ENCODE data around the gene PHOSPHO1. TPM values are rescaled to one million over a fixed set of nuclear protein-coding genes. Genes with fewer than 3 reads are reported as not detected.
"Not testable (repeated sequence)": the region's sequence is repeated elsewhere in the genome, so short reads cannot be mapped to it uniquely, and the experiment has no call there.

Gene PHOSPHO1
- total RNA-seq: under 1 TPM; 0.31 to 0.41 TPM
- long read RNA-seq, partial matches to known transcripts: 0 of 1 reads
- long read RNA-seq, other reads (novel, unspliced or antisense): 0 of 1 reads

DNA sequence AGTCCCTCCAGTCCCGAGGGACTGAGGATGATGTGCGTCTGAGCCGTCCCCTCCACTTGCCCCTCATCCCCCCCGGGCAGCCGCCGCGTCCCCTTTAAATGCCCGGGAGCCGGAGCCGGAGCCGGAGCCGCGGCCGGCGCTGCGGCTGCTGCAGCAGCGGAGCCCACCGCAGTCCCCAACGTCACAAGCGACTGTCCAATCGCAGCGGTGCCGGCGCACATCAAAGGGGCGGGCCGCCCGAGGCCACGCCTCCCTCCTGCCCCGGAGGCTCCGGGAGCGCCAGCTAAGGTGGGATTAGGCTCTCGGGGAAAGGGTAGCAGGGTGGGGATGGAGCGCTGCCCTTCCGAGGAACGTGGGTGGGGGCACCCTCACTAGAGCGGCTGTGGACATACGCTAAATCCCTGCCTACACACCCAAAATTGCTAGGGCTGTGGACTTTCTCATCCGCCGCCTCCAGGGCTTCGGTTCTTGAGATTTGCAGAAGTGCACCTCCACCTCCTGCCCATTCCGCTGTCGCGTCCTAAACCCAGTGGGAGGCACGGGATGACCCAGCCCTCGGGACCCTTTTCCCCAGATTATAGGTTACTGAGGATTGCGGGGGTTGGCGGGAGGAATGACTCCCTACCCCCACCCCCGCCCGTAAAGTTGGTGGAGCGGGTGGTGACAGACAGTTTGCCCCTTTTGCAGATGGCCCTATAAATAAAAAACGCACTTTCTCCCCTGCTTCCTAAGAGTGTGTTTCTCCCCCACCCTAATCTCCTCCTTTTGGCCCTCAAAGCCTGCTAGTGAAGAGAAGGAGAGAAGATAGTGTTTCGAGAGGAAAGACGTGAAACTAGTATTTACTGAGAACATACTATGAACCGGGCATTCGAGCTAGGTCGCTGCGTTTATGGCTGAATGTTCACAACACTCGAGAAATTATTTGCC, at the start of gene PHOSPHO1:
TSS of gene PHOSPHO1 (minus strand) at position 152 of the 927 bp plus-strand sequence. CDS start 4,096 bp downstream, outside the sequence.
- peak; percentile 91 for DNase-seq
- peak; percentile 97 for ATAC-seq
- intact Hi-C loops (cut with DNase I): loop anchor here in 1 of 2 donors (5.0 kb wide), 1 partner anchor 61 kb away; no protein-coding TSS in a partner anchor

DNA sequence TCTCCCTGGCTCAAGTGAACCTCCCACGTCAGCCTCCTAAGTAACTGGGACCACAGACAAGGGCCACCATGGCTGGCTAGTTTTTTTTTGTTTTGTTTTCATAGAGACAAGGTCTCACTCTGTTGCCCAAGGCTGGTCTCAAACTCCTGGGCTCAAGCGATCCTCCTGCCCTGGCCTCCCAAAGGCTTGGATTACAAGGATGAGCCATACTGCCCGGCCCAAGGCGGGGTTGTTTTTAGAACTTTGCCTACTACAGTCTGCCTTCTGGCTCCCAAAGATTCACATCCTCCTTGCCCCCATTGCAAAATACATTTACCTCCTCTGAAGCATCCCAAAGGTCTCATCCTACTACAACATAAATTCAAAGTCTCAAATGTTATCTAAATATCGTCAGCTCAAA, 49.5 kb upstream of the PHOSPHO1 start:
- ATAC-seq: no peak
- DNase-seq: no peak
- intact Hi-C loops (cut with DNase I): no loop called here

DNA sequence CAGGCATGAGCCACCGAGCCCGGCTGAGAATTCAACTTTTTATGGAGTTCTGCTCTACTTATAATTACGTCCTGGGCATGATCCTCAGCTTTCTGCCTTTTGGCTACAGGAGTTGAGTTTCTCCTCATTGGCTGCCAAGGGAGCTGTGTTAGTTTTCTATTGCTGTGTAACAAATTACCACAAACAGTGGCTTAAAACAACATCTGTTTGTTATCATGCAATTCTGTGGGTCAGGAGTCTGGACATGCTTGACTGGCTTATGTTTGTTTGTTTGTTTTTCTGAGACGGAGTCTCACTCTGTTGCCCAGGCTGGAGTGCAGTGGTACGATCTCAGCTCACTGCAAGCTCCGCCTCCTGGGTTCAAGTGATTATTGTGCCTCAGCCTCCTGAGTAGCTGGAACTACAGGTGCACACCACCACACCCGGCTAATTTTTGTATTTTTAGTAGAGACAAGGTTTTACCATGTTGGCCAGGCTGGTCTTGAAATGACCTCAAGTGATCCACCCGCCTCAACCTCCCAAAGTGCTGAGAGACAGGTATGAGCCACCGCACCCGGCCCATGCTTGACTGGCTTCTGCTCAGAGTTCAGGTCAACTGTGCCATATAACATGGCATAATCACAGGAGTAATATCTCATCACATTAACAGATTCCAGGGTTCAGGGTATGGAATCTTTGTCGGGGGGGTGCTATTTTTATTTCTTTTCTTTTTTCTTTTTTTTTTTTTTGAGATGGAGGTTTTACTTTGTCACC, 48.9 kb upstream of the PHOSPHO1 start:
- DNase-seq; ATAC-seq; intact Hi-C loops (cut with DNase I): not testable (repeated sequence)

- intact Hi-C loops (cut with DNase I): no loop called here
- ATAC-seq: no peak
- no peak for DNase-seq
Measured at GRCh38 chr17:49278076-49278475, 47.5 kb upstream of the PHOSPHO1 start.

GRCh38 chr17:49277638-49278037, 47.1 kb upstream of the PHOSPHO1 start:
- intact Hi-C loops (cut with DNase I): no loop called here
- ATAC-seq (no peak), DNase-seq (no peak)

DNA sequence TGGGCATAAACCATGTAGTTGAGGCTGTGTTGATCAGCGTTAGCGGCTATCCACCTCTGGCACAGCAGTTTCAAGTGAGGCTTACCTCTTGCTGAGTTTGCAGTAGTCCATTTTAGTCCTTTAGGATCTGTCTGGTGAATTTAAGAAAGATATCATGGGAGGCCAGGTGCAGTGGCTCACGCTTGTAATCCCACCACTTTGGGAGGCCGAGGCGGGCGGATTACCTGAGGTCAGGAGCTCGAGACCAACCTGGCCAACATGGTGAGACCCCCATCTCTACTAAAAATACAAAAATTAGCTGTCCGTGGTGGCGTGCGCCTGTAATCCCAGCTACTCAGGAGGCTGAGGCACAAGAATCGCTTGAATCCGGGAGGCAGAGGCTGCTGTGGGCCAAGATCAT, 45.4 kb upstream of the PHOSPHO1 start:
- intact Hi-C loops (cut with DNase I); ATAC-seq; DNase-seq: not testable (repeated sequence)

DNA sequence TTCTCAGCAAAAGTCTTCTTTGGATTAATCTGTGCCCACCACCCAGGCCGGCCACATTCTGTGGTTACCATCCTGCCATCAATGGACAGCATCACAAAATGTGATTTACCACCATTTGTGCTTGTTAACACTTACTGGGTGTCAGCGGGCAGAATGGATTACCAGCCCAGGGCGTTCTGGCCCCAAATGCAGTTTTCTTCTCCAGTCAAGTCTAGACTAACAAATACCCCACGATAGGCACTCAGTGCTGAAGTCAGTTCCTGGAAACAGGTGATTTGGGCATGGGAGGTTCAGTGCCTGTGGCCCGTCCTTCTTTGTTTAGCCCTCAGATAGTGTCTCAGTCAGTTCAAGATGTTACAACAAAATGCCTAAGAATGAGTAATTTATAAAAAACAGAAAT, 38.8 kb upstream of the PHOSPHO1 start:
- DNase-seq: no peak
- ATAC-seq: no peak
- intact Hi-C loops (cut with DNase I): no loop called here

DNA sequence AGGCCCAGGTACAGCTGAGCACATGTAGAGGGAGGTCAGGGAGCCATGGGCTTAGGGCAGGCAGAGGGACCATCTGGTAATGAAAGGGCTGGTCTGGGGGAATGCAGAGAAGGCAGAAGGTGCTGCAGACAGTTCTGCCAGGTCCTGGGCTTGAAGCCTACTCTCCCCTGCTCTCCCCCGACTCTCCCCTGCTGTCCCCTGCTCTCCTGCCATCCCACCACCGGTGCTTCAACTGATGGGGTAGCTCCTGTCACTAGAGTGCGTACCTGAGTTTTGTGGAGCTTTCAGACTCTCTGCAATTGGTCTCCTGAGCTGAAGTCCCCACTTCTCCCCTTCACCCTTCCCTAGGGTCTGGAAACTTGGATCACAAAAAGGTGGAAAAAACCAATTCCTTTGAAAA, 37.3 kb upstream of the PHOSPHO1 start:
- intact Hi-C loops (cut with DNase I): no loop called here
- ATAC-seq (no peak), DNase-seq (no peak)

GRCh38 chr17:49266233-49266632, 35.6 kb upstream of the PHOSPHO1 start:
- ATAC-seq (no peak), DNase-seq (no peak)
- intact Hi-C loops (cut with DNase I): no loop called here

- DNase-seq; intact Hi-C loops (cut with DNase I); ATAC-seq: not testable (repeated sequence)
Measured at GRCh38 chr17:49261540-49261939, 31.0 kb upstream of the PHOSPHO1 start.

DNA sequence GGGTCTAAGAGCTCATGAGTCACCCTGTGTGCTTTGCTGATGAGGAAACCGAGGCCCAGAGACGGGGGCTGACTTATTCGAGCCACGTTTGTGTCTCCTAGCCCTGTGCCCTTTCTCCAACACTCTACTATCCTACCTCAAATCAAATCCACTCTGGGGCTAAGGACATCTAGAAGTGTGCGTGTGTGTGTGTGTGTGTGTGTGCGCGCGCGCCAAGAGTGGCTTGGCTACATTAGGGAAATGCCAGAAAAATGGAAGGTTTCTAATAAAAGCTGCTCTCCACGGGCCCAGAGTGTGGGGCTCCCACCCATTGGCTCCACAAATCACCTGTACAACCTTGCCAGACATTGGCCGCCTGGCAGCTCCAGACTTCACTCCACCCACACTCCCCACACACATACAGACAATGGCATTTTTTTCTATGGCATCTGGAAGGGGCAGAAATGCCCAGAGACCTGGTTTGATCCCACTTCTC, 30.3 kb upstream of the PHOSPHO1 start:
- ATAC-seq (no peak), DNase-seq (no peak)
- intact Hi-C loops (cut with DNase I): no loop called here

DNA sequence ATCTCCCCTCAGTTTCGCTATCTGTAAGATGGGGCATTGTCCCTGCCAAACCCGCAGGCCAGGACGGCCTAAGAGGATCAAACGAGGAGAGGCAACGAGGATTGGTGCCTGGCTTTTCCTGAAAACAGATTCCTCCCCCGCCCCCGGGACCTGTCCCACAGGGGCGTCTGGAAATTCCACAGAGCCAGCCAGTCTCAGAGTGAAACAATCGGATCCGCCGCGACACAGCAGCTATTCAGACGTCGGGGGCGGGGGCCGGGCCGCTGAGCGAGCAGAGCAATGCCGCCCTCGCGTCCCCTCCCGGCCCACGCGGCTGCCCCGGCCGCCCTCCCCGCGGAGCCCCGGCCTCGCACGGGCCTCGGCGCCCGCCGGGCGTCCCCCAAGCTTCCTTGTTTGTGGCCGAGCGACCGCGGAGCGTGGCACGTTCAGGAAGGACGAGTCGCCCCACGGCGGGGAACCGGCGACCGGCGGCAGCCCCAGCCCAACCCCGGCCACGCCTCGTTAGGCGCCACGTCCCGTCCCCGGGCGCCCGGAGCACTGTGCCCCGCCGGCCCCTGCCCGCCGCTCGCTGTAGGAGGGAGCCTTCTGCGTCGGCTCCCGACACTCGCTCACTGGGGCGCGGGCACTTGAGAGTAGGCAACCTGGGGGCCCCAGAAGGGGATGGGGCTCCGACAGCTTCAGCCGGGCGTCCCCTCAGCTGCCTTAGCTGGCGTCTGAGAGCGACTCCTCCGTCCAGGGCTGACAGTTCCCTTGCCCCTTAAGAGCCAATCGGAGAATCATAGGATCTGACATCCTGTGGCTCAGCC, 29.6 kb upstream of the PHOSPHO1 start:
- ATAC-seq (peak; percentile 85 to 87), DNase-seq (peak; percentile 81)
- intact Hi-C loops (cut with DNase I): no loop called here

GRCh38 chr17:49259663-49260010, 29.1 kb upstream of the PHOSPHO1 start:
- intact Hi-C loops (cut with DNase I): no loop called here
- DNase-seq: peak; percentile 38

GRCh38 chr17:49258394-49258793, 27.8 kb upstream of the PHOSPHO1 start:
- ATAC-seq (no peak), DNase-seq (no peak)
- intact Hi-C loops (cut with DNase I): no loop called here

More at GRCh38 chr17:49259663-49260010, 29.1 kb upstream of the PHOSPHO1 start:
- ATAC-seq: peak; percentile 24 to 49

GRCh38 chr17:49255125-49255524, 24.5 kb upstream of the PHOSPHO1 start:
- no peak for DNase-seq
- no peak for ATAC-seq
- intact Hi-C loops (cut with DNase I): no loop called here

- ATAC-seq (no peak), DNase-seq (no peak)
- intact Hi-C loops (cut with DNase I): no loop called here
Measured at GRCh38 chr17:49254066-49254465, 23.5 kb upstream of the PHOSPHO1 start.

DNA sequence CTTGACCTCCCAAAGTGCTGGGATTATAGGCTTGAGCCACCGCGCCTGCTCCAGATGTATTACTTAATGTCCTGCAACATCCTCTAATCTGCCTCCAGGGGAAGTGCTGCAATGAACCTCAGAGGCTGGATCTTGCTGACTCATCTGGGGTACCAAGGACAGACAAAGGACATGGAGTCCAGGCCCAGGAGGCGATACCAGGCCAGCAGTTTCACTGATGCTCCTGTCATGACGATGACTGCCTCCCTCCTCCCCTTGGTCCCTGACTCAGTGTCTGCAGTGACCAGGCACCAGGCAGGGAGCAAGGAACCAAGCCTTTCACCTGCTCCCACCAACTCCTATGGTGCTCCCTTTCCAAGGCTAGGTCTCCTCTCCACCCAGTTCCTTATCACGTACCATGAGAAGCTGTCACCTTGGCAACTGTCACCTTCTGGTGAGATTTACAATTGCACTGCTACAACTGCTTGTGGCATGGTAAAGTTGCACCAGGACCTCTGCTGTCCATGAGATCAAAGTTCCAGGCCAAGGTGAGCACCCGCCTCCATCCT, 21.6 kb upstream of the PHOSPHO1 start:
- DNase-seq (no peak), ATAC-seq (peak in 1 of 2 donors; percentile 42)
- intact Hi-C loops (cut with DNase I): no loop called here

- intact Hi-C loops (cut with DNase I): no loop called here
- ATAC-seq: no peak
- no peak for DNase-seq
Measured at GRCh38 chr17:49249890-49250522, 19.4 kb upstream of the PHOSPHO1 start.

Data from left cardiac atrium (tissue), 4 donors.